ENCODE data around the gene FAN1. TPM values are rescaled to one million over a fixed set of nuclear protein-coding genes. Genes with fewer than 3 reads are reported as not detected.

Gene FAN1
- total and polyA plus RNA-seq, 4 experiments from 2014 or later: 7.5 to 25.9 (median 16.8) TPM

DNA sequence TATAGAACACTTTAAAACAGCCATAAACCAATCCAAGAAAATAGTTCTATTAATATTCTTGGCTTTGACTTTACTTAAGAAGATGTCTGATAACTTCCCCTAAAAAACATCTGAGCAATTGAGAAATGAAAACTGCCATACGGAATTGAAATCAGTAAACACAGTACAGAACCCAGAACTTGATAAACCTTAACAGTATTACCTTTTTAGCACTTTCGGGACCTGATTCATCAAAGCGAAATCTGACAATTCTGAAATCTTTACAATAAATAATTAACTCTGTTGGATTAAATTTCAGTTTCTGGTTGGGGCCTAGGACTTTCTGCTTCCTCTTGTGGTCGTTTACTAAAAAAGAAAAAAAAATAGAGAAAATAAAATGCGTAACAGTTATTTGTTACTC lies 70.4 kb downstream of the FAN1 start:
- H3K9me3 Mint-ChIP-seq: no peaks in the 10 kb centered on the region
- H3K27me3 Mint-ChIP-seq: no peaks in the 10 kb centered on the region

DNA sequence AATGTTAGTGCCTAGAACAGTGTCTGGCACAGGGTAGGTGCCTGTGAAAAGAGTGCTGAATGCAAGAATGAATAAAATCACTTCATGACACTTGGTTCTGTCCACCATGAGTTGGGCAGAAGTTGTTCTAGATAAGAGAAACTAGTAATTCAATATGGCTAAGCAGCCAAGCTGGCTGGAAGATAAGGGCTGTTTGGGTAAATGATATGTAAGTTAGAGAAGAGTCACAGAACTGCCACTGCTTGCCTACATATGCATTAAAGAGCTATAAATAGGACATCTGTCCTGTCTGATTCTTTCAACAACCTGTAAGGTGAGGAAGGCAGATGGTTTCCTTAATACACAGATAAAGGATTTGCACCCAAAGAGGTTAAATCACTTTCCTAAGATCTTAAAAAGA lies 74.6 kb downstream of the FAN1 start:
- H3K27me3 ChIP-seq (ENCODE audit: insufficient read depth, low read length): no peaks in the 10 kb centered on the region
- CTCF ChIA-PET (ENCODE audit: partially characterized antibody): no interaction called here
- Mint-ChIP-seq H3K4me3 (no peak overlapping the region), H3K36me3 (peaks cover 42 to 61% of the 10 kb centered on the region in 2 donors), H3K4me1 (peaks cover 34 to 57% (median 43%) of the 10 kb centered on the region in 4 donors), H3K9me3 (peaks cover 0 to 2% (median 0%) of the 10 kb centered on the region in 8 donors), H3K27me3 (no peaks in the 10 kb centered on the region), H3K27ac (peak overlapping the region in 1 of 7 donors; percentile 32)
- peaks cover 20% of the 10 kb centered on the region for H3K4me1 ChIP-seq (ENCODE audit: insufficient read depth, low read length)
- intact Hi-C loops (cut with micrococcal nuclease): no loop called here
- H3K9me3 ChIP-seq (ENCODE audit: control insufficient read depth in 1 of 2, low read length in 2 of 2): no peaks in the 10 kb centered on the region
- no peak overlapping the region for H3K4me3 ChIP-seq (ENCODE audit: low read length in 2 of 2)
- no peak for DNase-seq
- peaks cover 16% of the 10 kb centered on the region for H3K36me3 ChIP-seq (ENCODE audit: insufficient read depth, low read length)
- POLR2A ChIA-PET (ENCODE audit: partially characterized antibody): no interaction called here
- no peak overlapping the region for H3K27ac ChIP-seq (ENCODE audit: low read depth, low read length)

More for the DNA sequence above, 70.4 kb downstream of the FAN1 start:
- POLR2A ChIA-PET (ENCODE audit: partially characterized antibody): no interaction called here
- CTCF ChIA-PET (ENCODE audit: partially characterized antibody): interaction anchor here (1.0 kb wide), 1 partner anchor 11 kb away, joined by 3 read pairs; no protein-coding TSS in a partner anchor
- peaks cover 2% of the 10 kb centered on the region for H3K4me1 ChIP-seq (ENCODE audit: insufficient read depth, low read length)
- H3K4me3 ChIP-seq (ENCODE audit: low read length in 2 of 2): no peak overlapping the region
- no peaks in the 10 kb centered on the region for H3K9me3 ChIP-seq (ENCODE audit: control insufficient read depth in 1 of 2, low read length in 2 of 2)
- no peaks in the 10 kb centered on the region for H3K27me3 ChIP-seq (ENCODE audit: insufficient read depth, low read length)
- Mint-ChIP-seq H3K4me1 (peaks cover 14 to 23% (median 18%) of the 10 kb centered on the region in 4 donors), H3K27ac (no peak overlapping the region), H3K4me3 (no peak overlapping the region), H3K36me3 (peaks cover 39 to 62% of the 10 kb centered on the region in 2 donors)
- no peak for DNase-seq
- H3K27ac ChIP-seq (ENCODE audit: low read depth, low read length): no peak overlapping the region
- intact Hi-C loops (cut with micrococcal nuclease): no loop called here
- peaks cover 21% of the 10 kb centered on the region for H3K36me3 ChIP-seq (ENCODE audit: insufficient read depth, low read length)

- Histone ChIP-seq H3K9me3 (ENCODE audit: control insufficient read depth in 1 of 2, low read length in 2 of 2) (no peaks in the 10 kb centered on the region), H3K4me1 (ENCODE audit: insufficient read depth, low read length) (peaks cover 20% of the 10 kb centered on the region), H3K36me3 (ENCODE audit: insufficient read depth, low read length) (peaks cover 7% of the 10 kb centered on the region), H3K27ac (ENCODE audit: low read depth, low read length) (no peak overlapping the region), H3K4me3 (ENCODE audit: low read length in 2 of 2) (no peak overlapping the region), H3K27me3 (ENCODE audit: insufficient read depth, low read length) (no peaks in the 10 kb centered on the region)
- Mint-ChIP-seq H3K9me3 (peaks cover 0 to 2% (median 0%) of the 10 kb centered on the region in 8 donors), H3K4me1 (peaks cover 40 to 69% (median 51%) of the 10 kb centered on the region in 4 donors), H3K4me3 (peak overlapping the region in 2 of 8 donors; percentile 16 to 33), H3K36me3 (peaks cover 42 to 60% of the 10 kb centered on the region in 2 donors), H3K27ac (peak overlapping the region in 2 of 7 donors; percentile 44 to 48), H3K27me3 (no peaks in the 10 kb centered on the region)
- POLR2A ChIA-PET (ENCODE audit: partially characterized antibody): no interaction called here
- no peak for DNase-seq
- intact Hi-C loops (cut with micrococcal nuclease): no loop called here
- CTCF ChIA-PET (ENCODE audit: partially characterized antibody): no interaction called here
Observed at GRCh38 chr15:30979457-30979856, 75.7 kb downstream of the FAN1 start.

DNA sequence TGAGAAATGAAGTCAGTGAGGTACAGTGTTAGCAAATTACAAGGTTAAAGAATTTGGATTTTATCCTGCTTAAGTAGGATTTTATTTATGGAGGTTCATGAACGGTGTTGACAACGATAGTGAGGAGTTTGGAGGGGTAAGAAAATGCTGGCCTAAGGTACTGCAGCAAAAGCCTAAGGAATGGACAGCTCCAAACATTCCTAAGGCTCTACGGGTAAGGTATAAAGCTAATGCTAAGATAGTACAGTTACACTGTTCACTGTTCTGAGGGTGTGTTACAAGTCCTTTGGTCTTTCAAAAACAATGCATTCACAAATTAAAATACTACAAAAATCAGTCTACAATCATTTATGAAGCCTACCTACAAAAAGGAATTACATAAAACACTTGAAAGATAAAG lies 80.4 kb downstream of the FAN1 start:
- Mint-ChIP-seq H3K4me3 (peak overlapping the region in 1 of 8 donors; percentile 47), H3K36me3 (peaks cover 54 to 60% of the 10 kb centered on the region in 2 donors), H3K27ac (peak overlapping the region in 1 of 7 donors; percentile 33), H3K27me3 (no peaks in the 10 kb centered on the region), H3K4me1 (peaks cover 52 to 84% (median 66%) of the 10 kb centered on the region in 4 donors), H3K9me3 (peaks cover 0 to 2% (median 0%) of the 10 kb centered on the region in 8 donors)
- H3K27me3 ChIP-seq (ENCODE audit: insufficient read depth, low read length): no peaks in the 10 kb centered on the region
- no peak overlapping the region for H3K27ac ChIP-seq (ENCODE audit: low read depth, low read length)
- intact Hi-C loops (cut with micrococcal nuclease): no loop called here
- no peak overlapping the region for H3K4me3 ChIP-seq (ENCODE audit: low read length in 2 of 2)
- H3K36me3 ChIP-seq (ENCODE audit: insufficient read depth, low read length): peaks cover 21% of the 10 kb centered on the region
- ChIA-PET CTCF (ENCODE audit: partially characterized antibody) (no interaction called here), POLR2A (ENCODE audit: partially characterized antibody) (no interaction called here)
- no peak for DNase-seq
- peaks cover 44% of the 10 kb centered on the region for H3K4me1 ChIP-seq (ENCODE audit: insufficient read depth, low read length)
- no peaks in the 10 kb centered on the region for H3K9me3 ChIP-seq (ENCODE audit: control insufficient read depth in 1 of 2, low read length in 2 of 2)

DNA sequence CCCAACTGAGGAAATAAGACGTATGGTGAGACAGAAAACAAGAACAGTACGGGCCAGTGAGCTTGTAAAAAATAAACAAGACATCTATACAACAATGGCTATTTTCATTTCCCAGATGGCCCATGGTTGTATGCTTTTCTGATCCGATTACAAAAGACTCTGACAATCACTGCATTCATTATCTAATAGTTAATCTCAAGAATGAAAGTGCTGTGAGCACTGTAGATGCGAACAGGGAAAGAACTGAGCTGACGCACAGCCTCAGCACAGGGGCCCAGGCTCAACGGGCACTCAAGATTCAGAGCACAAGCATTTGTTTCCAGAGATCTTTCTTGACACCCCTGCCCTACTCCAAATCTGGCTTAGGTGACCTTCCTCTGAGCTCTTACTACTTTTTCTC lies 80.8 kb downstream of the FAN1 start:
- H3K4me1 ChIP-seq (ENCODE audit: insufficient read depth, low read length): peaks cover 43% of the 10 kb centered on the region
- peaks cover 50 to 57% of the 10 kb centered on the region in 2 donors for H3K36me3 Mint-ChIP-seq
- no peaks in the 10 kb centered on the region for H3K27me3 Mint-ChIP-seq
- CTCF ChIA-PET (ENCODE audit: partially characterized antibody): interaction anchor here (1.0 kb wide), 1 partner anchor 11 kb away, joined by 3 read pairs; no protein-coding TSS in a partner anchor
- H3K9me3 ChIP-seq (ENCODE audit: control insufficient read depth in 1 of 2, low read length in 2 of 2): no peaks in the 10 kb centered on the region
- peaks cover 21% of the 10 kb centered on the region for H3K36me3 ChIP-seq (ENCODE audit: insufficient read depth, low read length)
- H3K27ac ChIP-seq (ENCODE audit: low read depth, low read length): no peak overlapping the region
- DNase-seq: no peak
- peak overlapping the region in 2 of 8 donors; percentile 3 to 47 for H3K4me3 Mint-ChIP-seq
- no peaks in the 10 kb centered on the region for H3K27me3 ChIP-seq (ENCODE audit: insufficient read depth, low read length)
- H3K4me3 ChIP-seq (ENCODE audit: low read length in 2 of 2): no peak overlapping the region
- H3K9me3 Mint-ChIP-seq: peaks cover 0 to 2% (median 0%) of the 10 kb centered on the region in 8 donors
- H3K4me1 Mint-ChIP-seq: peaks cover 50 to 80% (median 63%) of the 10 kb centered on the region in 4 donors
- POLR2A ChIA-PET (ENCODE audit: partially characterized antibody): no interaction called here
- intact Hi-C loops (cut with micrococcal nuclease): no loop called here
- peak overlapping the region in 1 of 7 donors; percentile 32 for H3K27ac Mint-ChIP-seq

DNA sequence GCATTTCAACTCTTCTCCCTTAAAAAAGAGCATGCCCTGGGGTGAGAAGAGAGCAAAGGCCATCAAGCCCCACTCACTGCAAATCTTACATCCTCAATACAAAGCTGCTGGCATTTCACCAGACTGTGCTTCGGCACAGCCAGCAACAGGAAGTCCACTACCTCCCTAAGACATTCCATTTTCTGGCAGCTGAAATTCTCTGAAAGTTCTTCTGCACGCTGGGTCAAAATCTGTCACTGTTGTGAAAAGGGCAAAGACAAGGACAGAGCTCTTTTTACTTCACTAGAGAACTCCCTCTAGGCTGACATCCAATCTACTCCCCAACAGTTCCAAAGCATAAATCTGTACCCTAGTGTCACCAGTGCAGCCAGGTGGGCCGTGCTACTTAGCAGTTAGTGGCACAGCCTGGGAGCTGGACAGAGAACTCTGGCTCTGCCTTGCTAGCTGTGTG lies 81.4 kb downstream of the FAN1 start:
- ChIA-PET POLR2A (ENCODE audit: partially characterized antibody) (no interaction called here), CTCF (ENCODE audit: partially characterized antibody) (interaction anchor here (1.0 kb wide), 1 partner anchor 11 kb away, joined by 3 read pairs; no protein-coding TSS in a partner anchor)
- Mint-ChIP-seq H3K4me1 (peaks cover 48 to 80% (median 62%) of the 10 kb centered on the region in 4 donors), H3K36me3 (peaks cover 44 to 55% of the 10 kb centered on the region in 2 donors), H3K4me3 (no peak overlapping the region), H3K9me3 (peaks cover 0 to 2% (median 0%) of the 10 kb centered on the region in 8 donors), H3K27me3 (no peaks in the 10 kb centered on the region), H3K27ac (peak overlapping the region in 3 of 7 donors; percentile 0 to 32 (median 17))
- Histone ChIP-seq H3K27me3 (ENCODE audit: insufficient read depth, low read length) (no peaks in the 10 kb centered on the region), H3K36me3 (ENCODE audit: insufficient read depth, low read length) (peaks cover 21% of the 10 kb centered on the region), H3K27ac (ENCODE audit: low read depth, low read length) (no peak overlapping the region), H3K4me1 (ENCODE audit: insufficient read depth, low read length) (peaks cover 43% of the 10 kb centered on the region), H3K9me3 (ENCODE audit: control insufficient read depth in 1 of 2, low read length in 2 of 2) (no peaks in the 10 kb centered on the region), H3K4me3 (ENCODE audit: low read length in 2 of 2) (no peak overlapping the region)
- DNase-seq: no peak
- intact Hi-C loops (cut with micrococcal nuclease): no loop called here

DNA sequence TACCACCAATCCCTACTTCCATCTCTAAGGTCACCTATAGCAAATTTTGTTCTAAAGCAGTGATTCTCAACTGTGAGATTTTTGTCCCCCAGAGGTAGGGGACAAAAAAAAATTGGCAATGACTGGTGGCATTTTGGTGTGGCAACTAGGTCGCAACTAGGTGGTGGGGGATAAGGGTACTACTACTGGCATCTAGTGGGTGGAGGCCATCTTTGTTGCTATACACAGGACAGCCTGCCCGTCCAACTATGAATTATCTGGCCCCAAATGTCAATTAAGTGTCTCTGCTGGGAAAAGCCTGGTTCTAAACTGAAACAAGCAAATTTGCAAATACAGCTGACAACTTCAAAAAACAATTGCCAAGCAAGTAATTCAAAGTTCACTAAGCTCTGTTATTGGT lies 86.3 kb downstream of the FAN1 start:
- H3K27ac ChIP-seq (ENCODE audit: low read depth, low read length): peak overlapping the region; percentile 76
- peaks cover 14% of the 10 kb centered on the region for H3K36me3 ChIP-seq (ENCODE audit: insufficient read depth, low read length)
- H3K4me3 ChIP-seq (ENCODE audit: low read length in 2 of 2): peak overlapping the region; percentile 64 to 76
- H3K27ac Mint-ChIP-seq: peak overlapping the region; percentile 89 to 95 (median 94)
- peaks cover 0 to 5% (median 0%) of the 10 kb centered on the region in 8 donors for H3K9me3 Mint-ChIP-seq
- H3K36me3 Mint-ChIP-seq: peaks cover 10 to 26% of the 10 kb centered on the region in 2 donors
- no peaks in the 10 kb centered on the region for H3K9me3 ChIP-seq (ENCODE audit: control insufficient read depth in 1 of 2, low read length in 2 of 2)
- DNase-seq: no peak
- ChIA-PET CTCF (ENCODE audit: partially characterized antibody) (interaction anchor here (2.6 kb wide), 1 partner anchor 499 kb away, joined by 10 read pairs; no protein-coding TSS in a partner anchor), POLR2A (ENCODE audit: partially characterized antibody) (interaction anchor here (0.9 to 1.1 kb wide), 2 partner anchors 15 to 225 kb away, joined by 3 to 4 read pairs; no protein-coding TSS in a partner anchor)
- H3K27me3 Mint-ChIP-seq: no peaks in the 10 kb centered on the region
- intact Hi-C loops (cut with micrococcal nuclease): loop anchor here (2.0 to 10.0 kb wide), 6 partner anchors 135 to 882 kb away; partner anchors contain the start of genes KLF13 and OTUD7A
- peak overlapping the region; percentile 94 to 98 (median 96) for H3K4me3 Mint-ChIP-seq
- H3K27me3 ChIP-seq (ENCODE audit: insufficient read depth, low read length): no peaks in the 10 kb centered on the region
- peaks cover 42% of the 10 kb centered on the region for H3K4me1 ChIP-seq (ENCODE audit: insufficient read depth, low read length)
- H3K4me1 Mint-ChIP-seq: peaks cover 24 to 43% (median 36%) of the 10 kb centered on the region in 4 donors

Measured in CD4-positive, alpha-beta memory T cell (primary cell).